ENCODE measurements around the gene TCF7L2.

TCF7L2 gene

DNA sequence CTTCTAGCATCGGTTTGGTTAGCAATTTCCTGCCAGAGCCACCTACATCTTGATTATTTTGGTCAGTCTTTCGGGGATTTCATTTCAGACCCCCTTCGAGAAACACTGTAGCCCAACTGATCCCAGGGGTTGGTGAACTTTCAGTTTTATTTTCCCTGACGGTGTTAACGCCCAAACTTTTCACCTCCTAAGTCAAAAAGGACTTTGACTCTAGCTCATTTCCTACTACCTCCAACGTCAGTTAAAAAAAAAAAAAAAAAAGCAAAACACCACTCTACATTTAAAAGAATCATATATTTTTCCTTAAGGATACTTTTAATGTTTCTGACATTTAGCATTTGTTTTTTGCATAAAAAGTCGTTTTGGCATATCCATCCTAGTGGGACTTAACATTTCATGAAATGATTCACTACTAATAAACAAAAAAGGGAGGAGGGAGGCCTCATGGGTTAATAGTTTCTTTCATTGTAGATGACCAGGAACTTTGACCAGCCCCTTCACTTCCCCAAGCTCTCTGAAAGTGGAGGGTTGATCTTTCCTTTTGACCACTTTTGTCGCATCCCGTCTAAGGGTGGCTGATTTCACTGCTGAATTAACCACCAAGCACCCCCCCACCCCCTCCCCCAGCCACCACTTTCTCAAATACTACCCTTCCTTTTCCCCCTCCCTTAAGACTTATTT lies 764 bp upstream of the TCF7L2 start:
- DNase-seq: no peak

DNA sequence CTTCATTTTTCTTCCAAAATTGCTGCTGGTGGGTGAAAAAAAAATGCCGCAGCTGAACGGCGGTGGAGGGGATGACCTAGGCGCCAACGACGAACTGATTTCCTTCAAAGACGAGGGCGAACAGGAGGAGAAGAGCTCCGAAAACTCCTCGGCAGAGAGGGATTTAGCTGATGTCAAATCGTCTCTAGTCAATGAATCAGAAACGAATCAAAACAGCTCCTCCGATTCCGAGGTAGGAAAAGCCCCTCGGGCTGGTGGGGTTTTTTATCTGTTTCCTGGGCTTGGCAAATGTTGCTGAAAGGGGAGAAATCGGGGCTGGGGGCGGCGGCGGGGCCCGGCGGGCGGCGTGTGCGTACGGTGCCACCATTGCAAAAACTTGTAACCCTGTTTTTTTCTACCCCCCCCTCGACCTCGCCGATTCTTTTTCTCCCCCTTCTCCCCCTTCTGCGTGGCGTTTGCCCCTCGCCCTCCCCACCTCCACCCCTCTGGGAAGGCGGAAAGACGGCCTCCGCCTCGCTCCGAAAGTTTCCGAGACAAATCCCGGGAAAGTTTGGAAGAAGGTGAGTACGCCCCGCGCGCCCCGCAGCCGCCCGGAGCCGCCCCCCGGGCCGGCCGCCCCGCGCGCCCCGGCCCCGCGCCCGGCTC lies 789 bp downstream of the TCF7L2 start:
- peak; percentile 30 for DNase-seq

DNA sequence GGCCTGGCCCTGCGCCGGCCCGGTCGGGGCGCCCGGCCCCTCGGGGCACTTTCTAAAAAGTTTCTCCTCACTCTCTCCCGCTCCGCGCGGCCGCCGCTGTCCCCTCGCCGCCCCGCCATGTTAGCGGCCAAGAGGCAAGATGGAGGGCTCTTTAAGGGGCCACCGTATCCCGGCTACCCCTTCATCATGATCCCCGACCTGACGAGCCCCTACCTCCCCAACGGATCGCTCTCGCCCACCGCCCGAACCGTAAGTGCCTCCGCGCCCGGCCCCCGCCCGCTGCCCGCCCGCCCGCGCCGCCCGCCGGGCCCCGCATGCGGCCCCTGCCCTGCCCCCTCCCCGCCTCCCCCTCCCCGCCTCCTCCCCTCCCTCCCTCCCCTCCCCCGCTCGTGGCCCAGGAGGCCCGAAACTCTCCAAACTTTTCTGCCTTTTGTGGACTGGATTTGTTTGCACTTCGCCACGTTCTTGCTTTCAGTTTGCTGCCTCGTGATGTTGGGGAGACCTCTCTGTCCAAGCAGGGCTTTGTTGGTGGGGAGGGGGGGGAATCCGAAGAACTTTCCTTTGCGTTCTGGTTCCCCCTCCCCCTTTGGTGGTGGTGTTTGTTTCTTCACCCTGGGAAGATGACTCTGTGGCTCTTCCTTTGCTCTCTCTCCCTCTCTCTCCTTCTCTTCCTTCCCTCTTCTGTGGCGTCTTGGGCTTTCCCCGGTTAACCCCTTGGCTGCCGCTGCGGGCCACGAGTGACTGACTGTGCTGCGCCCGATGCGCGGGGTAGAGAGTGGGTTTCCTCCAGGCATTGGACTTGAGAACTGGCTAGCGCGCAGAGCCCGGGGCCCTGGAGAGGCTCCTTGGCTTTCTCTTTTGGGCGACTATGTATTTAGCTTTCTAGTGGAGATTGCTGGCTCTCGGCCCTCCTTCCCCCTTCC lies 1.6 kb downstream of the TCF7L2 start:
- peak; percentile 48 for DNase-seq

DNA sequence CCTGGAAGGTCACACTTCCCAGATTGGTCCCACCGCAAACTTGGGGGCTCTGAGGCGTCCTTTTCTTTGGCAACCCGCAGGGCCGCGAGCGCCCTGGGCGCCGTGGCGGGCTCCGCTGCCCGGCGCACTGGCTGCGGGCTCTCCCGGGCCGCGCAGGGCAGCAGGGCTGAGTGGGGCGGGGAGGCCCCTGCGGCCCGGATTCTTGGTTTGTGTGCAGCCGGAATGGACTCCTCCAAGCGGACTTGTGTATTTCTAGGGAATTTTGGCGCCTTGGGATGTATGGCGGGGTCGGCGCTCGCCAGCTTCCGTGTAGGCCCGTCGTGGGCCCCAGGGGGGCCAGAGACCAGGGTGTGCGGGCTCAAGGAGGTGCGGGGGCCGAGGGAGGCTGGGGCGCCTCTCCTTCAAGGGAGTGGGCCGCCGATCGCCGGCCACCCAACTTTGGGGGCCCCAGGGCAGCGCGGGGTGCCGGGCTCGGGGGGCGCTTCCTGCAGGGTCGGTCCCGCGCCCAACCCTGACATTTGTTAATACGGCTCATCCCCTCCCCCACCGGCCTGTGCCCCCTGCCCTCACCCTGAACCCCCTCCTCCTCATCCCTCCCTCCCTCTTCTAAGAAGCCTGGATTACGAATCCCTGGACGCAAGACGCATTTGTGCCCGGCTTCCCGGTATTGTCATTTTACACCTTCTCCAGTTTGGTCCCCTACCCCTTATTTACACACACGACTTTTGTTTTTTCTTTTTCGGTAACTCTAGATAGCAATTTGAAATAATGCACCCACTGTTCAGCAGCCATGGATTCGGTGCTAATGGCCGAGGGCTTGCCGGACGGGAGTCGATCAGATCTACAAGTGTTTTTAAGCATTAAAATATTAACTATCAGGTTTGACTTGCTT lies 2.5 kb downstream of the TCF7L2 start:
- peak; percentile 26 for DNase-seq

DNA sequence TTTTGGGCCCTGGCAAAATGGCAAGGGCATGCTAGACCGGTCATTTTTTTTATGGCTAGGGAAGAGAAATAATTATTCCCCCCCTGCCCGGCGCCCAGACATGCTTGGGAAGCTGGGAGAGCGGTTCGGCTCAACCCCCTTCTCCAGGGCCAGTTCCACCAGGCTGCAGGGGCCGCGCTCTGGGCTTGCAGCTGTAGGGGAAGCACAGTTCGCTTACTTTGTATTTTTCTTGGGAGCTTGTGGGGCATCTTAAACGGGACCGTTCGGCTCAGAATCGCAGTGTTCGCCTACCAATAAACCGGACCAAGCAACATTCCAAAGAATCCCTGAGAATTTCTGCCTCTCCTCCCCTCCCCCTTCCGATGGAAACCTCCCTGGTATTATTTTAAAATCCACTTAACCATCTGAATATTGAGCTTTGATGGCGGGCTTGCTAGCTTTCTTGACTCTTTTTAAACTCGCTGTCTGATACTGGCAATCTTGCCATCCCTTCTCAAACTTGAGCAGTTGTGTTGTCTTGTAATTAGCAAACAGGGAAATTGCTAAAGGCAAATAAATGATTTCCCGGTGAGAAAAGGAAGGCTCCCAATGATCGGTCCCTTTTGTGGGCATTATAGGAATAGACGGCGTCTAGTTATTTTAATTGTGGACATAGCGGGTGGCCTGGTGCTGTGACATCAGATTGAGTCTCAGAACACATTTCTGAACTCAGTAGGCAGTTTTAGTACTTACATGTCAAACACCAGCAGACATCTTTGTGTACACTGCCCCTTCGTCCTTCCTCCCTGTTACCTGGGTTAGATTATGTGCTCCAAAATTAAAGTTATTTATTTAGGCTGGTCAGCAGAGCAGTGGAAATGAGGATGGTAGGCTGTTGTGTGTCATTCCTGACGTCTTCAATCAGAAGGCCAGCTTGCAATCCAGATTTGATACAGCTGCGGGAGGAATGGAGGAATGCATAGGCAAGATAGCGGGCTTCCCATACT lies 3.4 kb downstream of the TCF7L2 start:
- no peak for DNase-seq

DNA sequence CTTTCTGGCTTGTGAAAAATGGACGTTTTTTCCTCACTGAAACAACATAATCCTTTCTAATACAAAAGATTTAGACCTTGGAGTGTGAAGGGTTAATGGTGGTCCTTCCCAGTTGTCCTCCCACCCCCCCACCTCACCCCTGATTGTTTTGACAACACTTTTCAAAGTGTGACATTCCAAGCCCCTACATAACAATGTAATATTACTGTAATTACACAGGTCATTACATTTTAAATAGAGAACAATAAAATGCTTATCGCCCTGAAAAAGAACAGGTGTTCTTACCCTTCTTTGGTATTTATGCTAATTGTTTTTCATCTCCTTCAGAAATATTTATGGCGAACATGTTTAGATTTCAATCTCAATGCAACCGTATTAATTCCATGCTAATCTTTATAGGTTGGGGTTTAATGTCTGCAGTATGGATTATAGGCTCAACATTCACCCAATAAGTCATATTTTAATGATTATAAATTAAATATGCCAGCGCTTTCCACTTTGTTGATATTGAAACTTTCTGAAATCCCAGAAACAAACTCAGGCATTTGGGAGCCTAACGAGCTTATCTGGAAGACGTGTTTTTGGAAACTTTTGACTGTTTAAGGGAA lies 5.0 kb downstream of the TCF7L2 start:
- DNase-seq: no peak

DNA sequence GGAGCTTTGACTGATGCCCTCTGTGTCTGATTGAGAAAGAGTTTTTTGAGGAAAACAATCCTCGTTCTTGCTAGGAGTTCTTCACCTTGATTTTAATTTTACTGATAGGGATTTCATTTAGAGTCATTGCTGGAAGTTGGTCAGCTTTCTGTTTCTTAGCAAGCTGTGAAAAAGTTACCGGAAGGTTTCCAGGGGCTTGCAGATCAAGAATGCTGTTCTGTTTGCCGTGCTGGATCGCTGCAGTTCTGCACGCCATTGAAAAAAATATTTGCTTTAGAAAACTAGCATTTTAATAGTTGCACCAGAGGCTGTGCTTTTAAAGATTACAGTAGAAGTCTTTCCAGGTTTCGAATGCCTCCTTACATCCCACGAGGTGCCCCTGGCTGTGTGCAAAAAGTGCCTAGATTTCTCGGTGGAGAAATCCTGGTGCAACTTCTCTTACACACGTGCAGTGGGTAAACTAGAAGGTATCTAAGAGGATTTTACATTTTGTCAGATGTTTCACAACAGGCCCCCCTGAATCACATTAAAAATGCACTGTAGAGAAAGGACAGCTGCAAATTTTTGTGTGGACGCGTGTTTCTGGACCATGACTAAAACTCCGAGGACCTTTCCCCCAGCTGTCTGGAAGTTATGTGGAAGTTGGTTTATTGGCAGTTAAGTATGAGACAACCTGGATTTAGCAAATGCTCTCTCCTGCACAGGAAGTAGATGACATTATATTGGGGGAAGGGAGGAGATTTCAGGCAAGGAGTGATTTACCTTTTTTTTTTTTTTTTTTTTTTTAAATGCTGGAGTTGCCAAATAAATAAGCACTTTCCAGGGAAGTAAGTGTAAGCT lies 5.8 kb downstream of the TCF7L2 start:
- no peak for DNase-seq

DNA sequence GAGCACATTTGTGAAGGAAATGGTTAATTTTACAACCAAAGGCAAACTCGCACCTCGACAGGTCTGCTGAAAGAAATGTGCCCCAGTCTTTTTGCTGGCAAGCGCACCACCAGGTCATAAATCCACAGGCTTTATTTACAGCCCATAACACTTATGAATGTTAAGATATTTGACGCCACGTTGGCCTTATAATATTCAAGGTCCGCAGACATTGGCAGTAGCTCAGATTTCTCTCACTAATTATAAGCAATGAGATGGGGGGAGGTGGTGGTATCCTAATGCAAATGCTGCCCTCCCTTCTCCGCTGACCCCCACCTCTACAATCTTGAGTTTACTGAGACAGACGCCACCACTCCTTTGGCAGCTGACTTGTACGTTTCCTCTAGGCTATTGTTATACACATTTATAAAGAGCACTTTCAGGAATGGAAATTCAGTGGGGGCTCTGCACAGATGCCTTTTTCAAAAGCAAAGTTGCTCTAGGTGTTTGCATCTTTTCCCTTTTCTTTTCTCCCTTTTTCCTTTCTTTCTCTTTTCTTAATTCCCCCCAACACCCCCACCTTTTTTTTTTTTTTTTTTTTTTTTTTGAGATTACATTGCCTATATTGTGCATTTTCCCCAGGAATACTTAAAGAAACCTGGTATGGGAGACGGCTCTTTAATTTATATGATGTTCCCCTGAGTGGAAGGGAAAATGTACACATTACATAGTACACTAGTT lies 6.7 kb downstream of the TCF7L2 start:
- DNase-seq: no peak

DNA sequence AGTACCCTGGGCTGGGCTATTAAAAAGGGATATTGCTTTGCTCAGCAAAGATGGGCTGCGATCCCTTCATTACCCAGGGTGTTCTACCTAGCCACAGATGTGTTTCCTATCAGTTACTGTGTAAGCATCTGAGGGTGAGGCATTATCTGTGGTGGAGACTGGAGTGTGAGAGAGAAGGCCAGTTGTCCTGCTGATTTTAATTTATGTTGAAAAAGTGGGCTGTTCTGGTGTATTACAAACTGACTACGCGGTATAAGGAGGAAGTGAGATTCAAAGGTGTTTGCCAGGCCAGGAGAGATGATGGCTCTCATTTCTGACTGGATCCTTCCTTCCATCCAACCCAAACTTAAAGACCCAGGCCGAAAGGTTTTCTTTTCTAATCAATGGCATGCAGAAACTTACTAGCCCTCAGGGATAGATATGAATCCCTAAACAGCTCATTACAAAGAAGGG lies 7.6 kb downstream of the TCF7L2 start:
- no peak for DNase-seq

DNA sequence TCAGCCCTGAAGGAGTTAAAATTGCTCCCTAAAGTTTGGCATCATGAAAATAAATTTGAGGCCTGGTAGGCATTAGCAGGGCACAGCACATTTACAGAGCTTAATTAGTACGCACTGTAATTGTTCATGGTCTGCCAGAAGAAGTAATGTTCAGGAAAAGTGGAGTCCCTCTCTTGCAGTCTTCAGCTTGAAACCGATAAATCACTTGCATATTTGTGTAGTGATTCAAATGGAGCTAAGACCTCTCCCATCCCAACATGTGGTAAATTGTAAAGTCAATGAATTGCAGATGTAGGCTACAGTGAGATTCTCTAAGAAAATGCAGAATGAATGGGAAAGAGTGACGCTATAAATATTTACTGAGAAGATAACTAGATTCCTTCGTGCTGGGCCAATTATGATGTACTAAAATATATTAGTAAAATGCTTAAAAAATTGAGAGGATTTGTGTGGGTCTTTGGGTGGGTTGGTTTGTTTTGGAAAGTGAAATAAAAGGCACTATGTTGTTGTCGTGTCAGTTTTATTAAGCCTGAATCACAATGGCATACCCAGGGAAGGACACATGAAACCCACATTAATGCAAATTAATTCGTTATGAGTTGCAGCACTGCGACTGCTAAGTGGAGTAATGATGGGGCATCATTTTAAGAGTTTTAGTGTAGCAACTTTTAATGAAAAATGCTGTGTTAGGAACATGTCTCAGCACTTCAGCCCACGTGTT lies 8.4 kb downstream of the TCF7L2 start:
- no peak for DNase-seq

DNA sequence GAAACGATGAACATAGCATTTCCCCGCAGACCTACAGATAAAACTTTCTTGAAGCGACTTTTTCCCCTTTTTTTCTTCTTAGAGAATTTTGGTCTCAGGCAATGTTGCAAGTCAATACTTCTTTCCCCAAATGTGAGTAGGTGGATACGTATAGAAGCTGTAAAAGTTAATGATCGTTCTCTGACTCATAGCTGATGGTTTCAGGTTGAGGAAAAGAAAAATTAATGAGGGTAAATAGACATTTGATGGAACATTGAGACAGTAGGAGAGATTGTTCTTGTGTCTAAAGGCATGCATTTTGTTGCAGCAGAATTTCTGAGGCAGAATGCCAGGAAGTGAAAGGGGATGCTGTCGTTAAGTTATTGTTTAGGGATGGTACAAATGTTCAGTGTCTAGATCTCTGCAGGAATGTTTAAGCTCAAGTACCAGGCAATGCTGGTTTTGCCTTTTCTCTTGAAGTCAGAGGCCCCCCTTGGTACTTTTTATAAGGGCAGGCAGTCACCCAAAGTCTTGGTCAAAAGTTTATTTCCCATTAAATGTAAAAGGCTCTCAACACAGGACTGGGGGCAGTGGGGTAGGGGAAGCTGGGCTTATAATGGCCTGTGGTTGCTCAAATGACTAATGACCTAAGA lies 9.3 kb downstream of the TCF7L2 start:
- DNase-seq: no peak

DNA sequence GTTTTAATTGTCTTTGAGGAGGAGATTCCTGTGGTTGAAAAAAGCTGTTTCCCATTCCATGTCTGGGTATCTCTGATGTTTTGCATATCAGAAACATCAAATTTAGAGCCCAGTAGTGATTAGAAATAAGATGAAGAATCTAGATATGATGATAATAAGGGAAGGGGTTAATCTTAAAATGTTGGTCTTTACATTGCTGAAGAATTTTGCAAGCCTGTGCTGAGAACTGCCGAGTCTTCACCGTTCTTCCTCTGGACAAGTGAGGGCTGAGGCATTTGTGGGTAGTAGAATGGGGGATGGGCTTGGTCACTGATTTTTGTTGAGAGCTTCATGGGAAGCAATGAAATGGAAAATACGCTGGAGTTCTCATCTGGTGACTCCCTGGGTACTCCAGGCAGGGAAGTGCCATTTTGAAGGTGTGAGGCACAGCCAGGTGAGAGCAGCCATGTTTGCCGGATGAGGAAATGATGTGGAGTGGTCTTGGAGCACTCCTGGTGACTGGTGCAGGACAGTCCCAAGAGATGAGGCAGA lies 10.2 kb downstream of the TCF7L2 start:
- no peak for DNase-seq

DNA sequence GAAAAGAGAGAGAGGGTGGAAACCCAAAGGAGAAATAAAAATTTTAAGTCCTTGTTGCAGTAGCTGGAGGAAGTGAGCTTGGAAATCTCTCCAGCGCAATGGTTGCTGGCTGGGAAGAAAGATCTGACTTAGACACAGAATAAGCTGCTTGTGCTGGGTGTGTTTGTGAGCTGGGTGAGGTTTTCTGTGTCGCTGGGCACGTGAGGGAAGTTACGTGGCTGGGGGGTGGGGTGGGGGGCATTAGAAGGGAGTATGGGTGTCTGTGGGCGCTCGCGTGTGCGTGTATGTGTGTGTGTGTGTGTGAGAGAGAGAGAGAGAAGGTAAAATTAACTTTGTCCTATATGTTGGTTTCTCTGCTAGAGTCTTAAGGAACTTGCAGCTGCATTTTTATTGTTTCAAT lies 11.6 kb downstream of the TCF7L2 start:
- no peak for DNase-seq

DNA sequence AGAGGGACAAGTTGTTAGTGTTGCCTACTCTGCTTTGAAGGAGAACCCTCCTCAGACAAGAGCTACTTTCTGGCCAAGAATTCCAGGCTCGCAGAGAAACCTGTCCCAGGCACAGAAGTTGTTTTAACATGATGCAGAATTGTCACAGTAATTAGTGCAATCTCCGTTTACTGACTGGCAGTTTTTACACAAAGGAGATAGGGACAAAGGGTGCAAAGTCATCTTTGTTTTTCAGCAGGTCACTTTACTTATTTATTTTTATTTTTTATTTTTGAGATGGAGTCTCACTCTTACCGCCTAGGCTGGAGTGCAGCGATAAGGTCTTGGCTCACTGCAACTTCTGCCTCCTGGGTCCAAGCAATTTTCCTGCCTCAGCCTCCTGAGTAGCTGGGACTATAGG lies 12.3 kb downstream of the TCF7L2 start:
- no peak for DNase-seq

DNA sequence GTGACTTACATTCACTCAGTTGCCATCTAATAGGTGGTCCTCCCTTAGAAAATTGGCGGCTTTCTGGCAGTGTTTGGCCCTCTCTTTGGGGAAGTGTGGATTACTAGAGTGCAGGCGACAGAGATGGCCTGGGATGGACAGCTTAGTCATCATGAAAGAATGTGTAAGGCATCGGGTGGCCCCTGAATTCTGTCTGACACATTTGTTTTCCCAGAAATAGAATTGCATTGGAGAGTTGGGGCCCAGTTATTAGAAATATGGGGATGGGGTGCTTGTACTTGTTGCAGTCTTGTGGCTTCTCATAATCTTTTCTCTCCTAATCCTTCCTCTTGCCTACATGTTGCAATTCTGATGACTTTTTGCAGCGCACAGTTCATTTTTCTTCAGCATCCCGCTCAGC lies 13.8 kb downstream of the TCF7L2 start:
- DNase-seq: no peak

DNA sequence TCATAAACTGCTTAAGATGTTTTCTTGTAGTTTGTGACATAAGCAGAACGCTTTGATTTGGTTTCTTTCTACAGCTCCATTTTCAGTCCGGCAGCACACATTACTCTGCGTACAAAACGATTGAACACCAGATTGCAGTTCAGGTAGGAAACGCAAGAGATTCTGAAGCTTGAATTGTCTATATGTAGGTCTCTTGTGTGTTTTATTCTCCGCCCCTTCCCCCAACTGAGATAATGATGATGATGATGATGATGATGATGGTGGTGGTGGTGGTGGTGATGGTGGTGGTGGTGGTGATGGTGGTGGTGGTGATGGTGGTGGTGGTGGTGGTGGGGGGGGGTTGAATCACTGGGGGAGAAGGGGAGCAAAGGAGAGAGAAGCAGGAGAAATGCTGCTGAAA lies 14.4 kb downstream of the TCF7L2 start:
- no peak for DNase-seq

DNA sequence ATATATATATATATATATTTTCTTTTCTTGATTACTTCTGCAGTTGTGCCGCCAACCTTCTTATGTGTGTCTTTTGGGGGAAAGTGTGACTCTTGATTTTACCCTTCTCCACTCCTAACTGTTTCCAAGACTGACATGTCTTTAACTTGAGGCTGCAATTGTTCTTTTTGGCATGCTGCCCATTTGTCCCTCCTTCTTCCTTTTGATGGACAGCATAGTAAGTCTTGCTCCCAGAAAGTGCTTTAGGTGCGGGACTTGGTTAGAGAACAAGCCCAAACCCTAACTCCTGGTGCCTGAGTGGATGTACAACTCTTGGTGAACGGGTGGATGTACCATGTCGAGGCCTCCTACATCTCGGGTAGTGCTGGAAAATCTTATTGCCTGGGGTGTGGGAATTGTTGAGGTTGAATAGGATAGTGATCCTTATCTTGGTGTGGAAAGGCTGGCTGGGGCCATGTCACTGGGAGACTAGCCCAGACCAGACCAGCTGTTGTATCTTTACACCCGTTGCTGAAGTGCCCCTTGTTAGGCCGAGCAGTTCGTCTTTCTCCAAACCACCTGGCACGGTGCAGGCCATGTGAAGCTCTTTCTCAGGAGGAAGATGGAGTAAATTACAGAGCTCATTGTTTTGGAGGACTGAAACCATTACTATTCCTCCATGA lies 16.3 kb downstream of the TCF7L2 start:
- no peak for DNase-seq

All from activated T-cell treated with anti-CD3 and anti-CD28 coated beads, Interleukin-2, amount 50 U/mL, for 1 hour (primary cell).